HG02973 (cell line): ENCODE data around the gene GBF1.

ENCODE experiments used
- ATAC-seq: cut with Tn5 transposase; IDR thresholded peaks from one replicate; pipeline ENCODE4 v1.9.1; 2021; ENCODE audit warnings: moderate library complexity; ENCODE audit not compliant: unreplicated experiment

The GBF1 gene

GRCh38 chr10:102406815-102407214 lies 161.5 kb downstream of the GBF1 start:
- no peak for ATAC-seq

- ATAC-seq = no peak
Measured at GRCh38 chr10:102407425-102408130, 162.2 kb downstream of the GBF1 start.

- no peak for ATAC-seq
Measured at GRCh38 chr10:102408131-102408727, 162.9 kb downstream of the GBF1 start.

- no peak for ATAC-seq
Measured at GRCh38 chr10:102408728-102409603, 163.6 kb downstream of the GBF1 start.

GRCh38 chr10:102409604-102410428 lies 164.5 kb downstream of the GBF1 start:
- no peak for ATAC-seq

GRCh38 chr10:102410429-102411073 lies 165.2 kb downstream of the GBF1 start:
- ATAC-seq = no peak

- ATAC-seq = no peak
Measured at GRCh38 chr10:102411341-102412255, 166.3 kb downstream of the GBF1 start.

GRCh38 chr10:102412293-102412692 lies 167.0 kb downstream of the GBF1 start:
- ATAC-seq = no peak

GRCh38 chr10:102413053-102413705 lies 167.8 kb downstream of the GBF1 start:
- no peak for ATAC-seq

GRCh38 chr10:102413806-102414561 lies 168.7 kb downstream of the GBF1 start:
- ATAC-seq = no peak

GRCh38 chr10:102414749-102415148 lies 169.4 kb downstream of the GBF1 start:
- no peak for ATAC-seq

GRCh38 chr10:102416283-102416682 lies 171.0 kb downstream of the GBF1 start:
- no peak for ATAC-seq

GRCh38 chr10:102416695-102417094 lies 171.4 kb downstream of the GBF1 start:
- no peak for ATAC-seq

GRCh38 chr10:102418622-102419268 lies 173.4 kb downstream of the GBF1 start, which contains the start of gene PSD:
Gene PSD (minus strand): TSS chr10:102418785. CDS start chr10:102417038, 1,747 bp downstream.
- no peak for ATAC-seq

GRCh38 chr10:102419269-102420180 lies 174.2 kb downstream of the GBF1 start:
- ATAC-seq = no peak

GRCh38 chr10:102420181-102420713 lies 174.9 kb downstream of the GBF1 start:
- ATAC-seq = no peak
